Iris pigment epithelial cell (primary cell): Measurements from ENCODE around the gene DSCAML1.

Experiments used
- DNase-seq: peaks from one replicate; pipeline ENCODE4 v3.0.0-alpha.2; 2011; ENCODE audit warnings: low read depth

DSCAML1 gene

DNA sequence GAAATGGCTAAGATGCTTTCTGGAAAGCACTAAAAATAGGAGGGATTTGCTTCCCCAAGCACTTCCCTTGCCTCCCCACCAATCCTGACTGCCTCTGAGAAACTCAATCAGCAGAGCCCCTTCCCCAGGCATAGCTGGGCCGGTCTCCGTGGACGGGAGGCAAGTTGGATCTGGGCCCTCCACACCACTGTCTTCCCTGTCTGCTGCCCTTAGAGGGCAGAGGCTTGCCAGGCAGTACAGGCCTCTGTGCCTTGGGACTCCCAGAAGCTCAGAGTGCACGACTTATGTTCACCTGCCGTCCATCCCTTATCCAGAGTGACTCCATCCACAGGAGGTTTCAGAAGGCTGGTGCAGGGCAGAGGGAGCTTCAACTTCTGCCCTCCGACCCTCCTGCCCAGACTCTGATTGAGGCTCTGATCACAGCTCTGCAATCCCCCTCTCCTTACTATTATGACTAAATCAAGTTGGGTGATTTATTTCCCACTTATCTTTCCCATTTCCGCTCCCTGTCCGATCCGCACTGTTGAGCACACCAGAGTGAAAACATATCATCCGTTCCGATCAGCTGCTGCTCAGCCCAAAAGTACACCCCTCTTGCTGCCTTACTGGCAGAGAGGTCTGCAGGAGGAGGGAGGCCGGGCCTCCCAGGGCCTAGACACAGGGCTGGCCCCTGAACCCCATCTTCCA, 71.8 kb downstream of the DSCAML1 start:
- DNase-seq = no peak

DNA sequence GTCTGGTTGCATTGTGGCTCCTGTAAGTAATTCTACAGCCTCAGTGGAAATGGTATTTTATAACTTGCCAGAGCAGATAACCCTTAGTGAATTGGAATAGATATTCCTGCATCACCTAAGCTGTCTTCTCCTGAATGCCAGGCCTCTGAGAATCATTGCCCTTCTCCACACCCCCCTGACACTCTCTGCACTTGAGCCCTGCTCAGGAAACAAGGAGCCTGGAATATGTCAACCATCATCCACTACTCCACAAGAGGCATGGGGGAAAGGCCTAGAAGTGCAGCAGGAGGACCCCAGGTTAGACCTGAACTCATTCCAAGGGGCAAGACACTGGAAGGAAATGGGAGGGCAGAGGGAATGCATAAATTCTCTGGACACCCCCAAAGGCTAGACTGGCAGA, 72.4 kb downstream of the DSCAML1 start:
- no peak for DNase-seq

DNA sequence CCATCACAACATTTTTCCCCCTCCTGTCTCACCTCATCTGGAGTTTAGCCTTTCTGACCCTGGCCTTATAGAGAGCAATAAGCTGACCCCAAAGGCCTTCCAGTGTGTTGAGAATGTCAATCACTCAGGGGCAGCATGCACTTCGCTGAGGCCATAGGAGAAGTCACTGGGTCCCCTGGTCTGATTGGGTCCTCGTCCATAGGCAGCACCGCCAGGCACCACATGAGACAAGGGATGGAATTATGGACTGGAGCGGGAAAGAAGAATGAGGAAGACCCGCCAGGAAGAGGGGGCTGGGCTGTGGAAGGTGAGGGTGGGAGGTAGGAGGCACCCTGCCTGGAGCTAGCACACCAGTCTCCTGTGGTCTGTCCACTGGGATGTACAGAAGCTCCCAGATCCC, 72.9 kb downstream of the DSCAML1 start:
- no peak for DNase-seq

DNA sequence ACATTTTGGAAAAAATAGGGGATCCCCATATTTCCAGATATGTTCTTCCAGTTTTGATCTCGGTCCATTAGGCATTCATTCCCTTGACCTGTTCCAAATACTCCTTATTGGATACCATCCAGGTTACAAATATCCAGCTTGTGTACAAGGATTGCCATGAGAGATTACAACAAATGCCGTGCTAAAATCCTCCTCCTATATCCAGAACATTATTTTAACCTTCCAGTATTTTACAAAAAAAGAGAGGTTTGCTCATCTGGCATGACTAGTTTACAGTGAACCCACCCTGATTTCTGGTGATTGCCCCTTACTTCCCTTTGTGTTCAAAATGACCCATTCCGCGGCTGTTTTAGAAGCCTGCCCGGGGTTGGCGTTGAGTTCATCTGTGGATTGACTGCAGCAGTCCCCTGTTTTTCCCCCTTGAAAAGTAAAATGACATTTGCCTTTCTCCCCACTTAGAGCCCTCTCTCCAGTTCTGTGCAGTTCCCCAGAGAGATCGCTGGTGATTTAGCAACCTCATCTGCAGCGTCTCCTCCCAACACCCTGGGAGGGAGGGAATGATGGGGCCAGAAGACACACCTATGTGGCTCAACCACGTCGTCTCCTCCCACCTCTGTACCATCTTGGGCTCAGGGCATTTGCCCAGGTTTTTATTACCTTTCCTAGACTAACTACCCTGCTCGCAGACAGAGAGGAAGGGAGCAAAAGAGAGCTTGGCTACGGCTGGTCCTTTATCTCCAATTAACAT, 73.6 kb downstream of the DSCAML1 start:
- DNase-seq = no peak

DNA sequence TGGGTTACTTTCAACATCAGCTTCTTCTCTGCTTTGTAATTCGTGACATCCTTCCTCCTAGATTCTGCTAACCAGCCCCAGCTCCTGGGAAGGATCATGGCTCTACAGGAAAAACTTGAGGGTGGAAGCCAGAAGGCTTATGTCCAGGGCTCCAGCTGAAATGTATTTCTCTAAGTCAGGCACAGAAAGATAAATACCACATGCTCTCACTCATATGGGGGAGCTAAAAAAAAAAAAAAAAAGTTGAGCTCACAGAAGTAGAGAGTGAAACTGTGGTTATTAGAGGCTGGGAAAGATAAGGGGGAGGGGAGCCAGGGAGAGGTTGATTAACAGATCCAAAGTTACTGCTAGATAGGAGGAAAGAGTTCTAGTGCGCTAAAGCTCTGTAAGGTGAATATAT, 74.9 kb downstream of the DSCAML1 start:
- no peak for DNase-seq

DNA sequence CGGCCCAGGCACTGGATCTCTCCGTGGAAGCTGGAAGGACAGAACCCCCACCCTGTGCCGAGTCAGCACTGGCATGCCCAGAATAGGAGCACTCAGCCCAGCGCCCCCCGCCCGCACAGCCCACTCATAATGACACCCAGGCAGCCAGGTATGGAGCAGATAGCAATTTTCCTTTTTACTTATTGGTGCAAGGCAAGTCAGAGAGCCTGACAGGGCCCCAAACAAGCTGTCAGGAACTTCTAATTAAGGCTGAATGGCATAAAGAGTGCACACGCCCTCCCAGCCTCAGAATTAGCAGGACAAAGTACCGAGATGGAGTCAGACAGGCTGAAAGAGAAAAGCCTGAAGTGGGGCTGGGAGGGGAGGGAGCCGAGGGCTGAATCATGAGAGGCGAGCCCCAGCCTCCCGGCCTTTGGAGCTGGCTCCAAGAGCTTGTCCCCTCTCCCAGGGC, 76.9 kb downstream of the DSCAML1 start:
- no peak for DNase-seq

DNA sequence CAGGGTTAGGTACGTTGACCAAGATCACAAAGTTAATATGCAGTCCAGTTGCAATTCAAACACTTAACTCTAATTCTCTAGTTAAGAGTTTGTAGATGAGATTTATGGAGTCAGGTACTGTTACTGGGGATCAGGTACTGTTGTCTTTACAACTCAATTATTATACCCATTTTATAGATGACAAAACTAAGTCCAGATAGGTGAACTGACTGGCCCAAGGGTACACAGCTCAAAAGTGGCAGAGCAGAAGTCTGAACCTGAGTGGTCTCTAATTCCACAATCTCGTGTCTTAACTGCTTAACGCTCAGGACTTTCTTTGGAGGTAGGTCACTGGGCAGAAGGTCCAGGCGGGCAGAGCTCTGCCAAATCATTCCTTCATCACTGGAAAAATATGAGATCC, 77.5 kb downstream of the DSCAML1 start:
- DNase-seq = no peak

DNA sequence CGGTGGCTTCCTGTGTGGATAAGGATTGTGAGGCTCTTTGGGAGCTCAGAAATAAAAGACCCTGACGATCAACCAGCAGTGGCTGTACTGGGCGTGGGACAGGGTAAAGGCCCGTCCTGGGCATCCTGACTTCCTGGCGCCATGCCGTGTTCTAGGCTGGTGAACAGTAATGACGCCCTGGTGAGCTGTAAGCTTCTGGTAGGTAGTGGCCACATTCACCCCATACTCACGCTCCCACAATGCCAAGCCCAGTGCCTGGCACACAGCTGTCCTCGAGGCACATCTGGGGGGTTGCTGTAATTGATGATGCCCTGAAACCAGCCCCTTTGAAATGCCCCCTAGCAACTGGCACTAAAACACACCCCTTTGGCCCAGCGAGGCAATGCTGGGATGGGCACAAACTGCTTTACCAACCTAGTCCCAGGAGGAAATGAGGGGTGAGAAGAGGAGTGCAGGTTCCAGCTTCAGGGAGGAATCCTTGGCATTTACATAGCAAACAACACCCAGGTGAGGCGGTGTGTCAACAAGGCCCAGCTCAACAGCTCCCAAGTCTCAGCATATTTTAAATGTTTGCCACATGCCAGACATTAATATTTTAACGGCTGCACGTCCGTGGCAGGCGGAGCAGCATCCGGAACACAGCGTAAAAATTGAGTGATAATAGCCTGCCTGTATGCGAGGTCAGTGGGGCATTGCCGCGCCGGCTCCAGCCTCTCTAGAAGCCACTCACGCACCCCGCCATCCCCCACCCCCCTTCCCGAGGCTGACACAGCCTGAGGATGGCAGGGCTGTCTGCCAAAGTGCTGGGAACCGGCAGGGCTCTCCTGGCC, 79.3 kb downstream of the DSCAML1 start:
- no peak for DNase-seq

DNA sequence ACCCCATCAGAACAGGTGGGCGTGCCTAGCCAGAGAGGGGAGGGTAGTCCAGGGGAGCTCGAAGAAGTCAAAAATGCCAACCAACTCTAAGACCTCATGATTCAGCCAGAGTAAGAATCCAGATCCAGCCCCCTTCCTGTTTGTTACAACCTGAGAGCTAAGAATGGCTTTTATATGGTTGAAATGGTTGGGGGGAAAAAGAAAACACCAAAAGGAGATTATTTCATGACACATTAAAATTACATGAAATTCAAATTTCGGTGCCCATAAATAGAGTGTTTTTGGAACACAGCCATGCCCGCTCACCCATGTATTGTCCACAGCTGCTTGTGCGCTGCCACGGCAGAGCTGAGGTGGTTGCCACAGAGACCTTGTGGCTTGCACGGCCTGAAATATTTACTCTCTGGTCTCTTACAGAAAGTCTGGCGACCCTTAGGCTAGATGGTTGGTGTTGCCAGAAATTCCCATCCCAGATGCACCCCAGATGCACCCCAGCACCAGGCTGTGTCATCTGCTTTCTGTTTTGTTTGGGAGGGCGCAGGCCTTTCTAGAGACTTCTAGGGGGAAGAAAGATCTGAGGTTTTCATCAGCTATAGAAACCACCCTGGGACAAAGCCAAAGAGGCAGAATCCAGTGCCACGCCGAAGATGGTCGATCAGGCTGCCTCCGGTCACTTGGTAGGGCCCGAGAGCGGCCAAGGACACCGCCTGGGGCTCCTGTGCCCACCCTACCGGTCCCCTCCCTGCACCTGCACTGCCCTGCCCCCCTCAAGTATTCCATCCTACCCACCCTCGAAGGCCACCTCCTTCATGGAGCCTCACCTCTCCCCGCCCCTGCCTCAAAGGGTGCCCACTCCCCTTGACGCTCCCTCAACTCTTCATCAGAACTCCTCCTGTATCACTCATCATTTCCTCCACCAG, 80.2 kb downstream of the DSCAML1 start:
- DNase-seq = no peak

DNA sequence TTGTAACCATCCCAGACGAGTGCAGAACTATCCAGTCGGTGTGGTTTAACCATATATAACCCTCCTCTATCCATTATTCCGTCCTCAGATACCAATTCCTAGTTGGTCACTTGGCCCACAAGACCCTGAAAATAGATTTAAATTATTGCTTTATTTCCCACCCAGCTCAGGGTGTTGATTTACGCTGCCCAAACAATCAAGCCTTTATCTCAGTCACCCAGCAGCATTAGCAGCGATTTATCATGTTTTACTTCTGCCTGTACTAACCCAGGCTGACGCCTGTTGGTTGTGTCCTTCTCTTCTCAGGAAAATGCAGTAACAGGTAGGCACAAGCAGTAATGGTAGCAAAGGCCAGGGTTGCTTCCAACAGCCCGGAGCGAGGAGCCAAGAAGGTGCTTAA, 81.2 kb downstream of the DSCAML1 start:
- no peak for DNase-seq

DNA sequence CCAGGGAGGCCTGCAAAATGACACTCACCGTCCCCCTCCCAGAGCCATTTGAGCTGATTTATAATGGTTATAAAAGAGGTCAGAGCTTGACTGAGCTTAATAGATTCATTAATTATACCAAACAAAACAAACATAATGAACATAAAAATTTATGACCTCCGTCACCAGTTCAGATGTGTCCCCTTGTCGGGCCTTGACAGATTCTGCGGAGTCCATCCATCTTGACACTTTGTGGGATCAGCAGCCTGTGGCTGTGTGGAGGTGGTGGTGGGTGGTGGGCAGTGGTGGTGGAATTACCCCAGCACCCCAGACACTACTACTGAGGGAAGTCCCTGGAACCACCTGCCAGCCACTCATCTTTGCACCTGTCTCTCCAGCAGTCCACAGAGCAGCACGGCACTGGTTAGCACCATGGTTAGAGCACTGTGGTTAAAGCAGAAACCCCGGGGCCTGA, 83.5 kb downstream of the DSCAML1 start:
- DNase-seq = no peak

DNA sequence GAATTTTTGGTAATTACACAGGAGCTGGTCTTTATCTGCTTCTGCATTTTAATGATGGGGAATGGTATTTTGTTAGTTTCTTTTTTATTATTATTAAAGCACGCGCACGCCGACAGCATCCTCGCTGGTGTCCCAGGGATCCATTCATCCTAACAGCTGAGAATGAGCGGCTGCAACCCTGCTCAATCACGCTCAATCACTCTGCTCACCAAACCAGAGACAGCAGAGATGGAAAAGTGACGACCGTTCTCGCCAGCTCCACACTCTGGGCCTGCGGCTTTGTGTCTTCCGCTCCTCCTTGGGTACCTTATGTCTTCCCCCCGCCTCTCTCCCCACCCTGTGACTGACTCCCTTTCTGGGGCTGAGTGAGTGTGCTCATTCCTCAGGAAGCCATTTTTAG, 84.5 kb downstream of the DSCAML1 start:
- no peak for DNase-seq

DNA sequence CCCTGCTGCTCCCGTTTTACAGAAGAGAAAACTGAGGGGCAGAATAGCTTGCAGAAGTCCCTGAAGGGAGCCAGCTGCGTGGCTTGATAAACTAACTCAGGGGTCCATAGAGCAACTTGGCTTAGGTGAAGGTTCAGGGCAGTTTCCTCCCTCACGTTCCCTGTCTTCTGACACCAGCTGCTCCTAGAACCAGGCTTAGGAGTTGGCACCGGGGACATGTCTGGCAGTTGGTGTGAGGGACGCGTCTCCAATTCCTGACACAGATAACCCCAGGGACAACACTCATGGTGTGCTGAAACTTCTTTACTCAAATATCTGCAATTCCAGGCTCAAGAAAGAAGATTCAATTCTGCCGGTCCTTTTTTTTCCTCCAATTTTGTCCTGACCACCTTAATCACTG, 85.7 kb downstream of the DSCAML1 start:
- DNase-seq = no peak

DNA sequence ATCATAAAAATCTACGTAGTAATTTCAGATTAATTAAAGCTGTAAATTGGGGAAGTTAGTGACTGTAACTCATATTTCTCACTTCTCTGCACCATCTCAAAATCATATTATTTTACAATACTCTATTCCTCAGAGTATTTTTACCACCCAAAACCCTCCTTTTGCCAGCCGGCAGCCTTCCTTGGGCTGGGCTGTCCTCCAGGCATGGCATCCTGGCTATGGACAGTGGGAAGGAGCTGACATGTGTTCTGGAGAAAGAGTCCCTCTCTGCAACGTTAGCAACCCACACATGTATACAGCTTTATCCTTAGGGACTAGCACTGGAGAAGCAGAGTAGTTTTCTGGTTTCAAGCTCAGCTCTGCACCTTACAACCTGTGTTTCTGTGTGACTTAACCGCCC, 86.8 kb downstream of the DSCAML1 start:
- DNase-seq = no peak

DNA sequence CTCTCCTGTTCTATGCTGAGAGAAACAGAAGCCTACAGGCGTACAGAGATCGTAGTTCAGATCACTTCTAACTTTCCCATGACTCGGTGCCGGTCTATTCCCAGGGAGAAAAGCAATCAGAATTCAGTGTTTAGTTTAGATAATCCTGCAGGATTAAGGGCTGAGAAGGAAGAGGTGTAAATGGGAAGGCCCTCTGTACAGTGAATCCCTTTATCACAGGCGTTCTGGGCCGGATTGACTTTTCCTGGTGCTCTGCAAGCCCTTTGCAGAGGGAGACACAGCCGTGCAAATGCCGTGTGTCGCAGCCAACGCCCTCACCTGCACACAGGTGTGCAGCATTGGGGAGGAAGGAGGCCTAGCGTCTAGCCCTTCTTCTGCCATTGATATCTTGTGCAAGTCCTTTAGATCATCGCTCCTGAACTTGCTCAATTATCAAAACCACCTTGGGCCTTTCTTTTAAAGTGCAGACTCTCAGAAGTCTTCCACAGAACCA, 90.6 kb downstream of the DSCAML1 start:
- DNase-seq = no peak

DNA sequence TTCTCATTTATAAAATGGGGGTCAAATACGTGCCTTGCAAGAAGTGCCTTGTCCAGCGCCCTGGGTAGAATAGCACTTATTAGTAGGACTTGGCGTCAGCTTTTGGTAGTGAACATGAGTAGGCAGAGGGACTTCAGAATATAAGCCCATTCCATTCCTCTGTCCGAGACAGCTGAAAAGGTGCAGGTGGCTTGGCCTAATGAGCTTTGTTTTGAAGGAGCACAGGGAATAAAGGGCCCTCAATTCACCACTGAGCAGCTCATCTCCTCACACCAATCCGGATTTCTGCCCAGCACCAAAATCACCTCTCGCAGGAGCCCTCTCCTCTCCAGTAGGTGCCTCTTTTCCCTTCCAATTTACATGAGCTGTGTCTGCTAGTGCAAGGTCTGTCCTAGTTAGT, 91.2 kb downstream of the DSCAML1 start:
- DNase-seq = no peak

DNA sequence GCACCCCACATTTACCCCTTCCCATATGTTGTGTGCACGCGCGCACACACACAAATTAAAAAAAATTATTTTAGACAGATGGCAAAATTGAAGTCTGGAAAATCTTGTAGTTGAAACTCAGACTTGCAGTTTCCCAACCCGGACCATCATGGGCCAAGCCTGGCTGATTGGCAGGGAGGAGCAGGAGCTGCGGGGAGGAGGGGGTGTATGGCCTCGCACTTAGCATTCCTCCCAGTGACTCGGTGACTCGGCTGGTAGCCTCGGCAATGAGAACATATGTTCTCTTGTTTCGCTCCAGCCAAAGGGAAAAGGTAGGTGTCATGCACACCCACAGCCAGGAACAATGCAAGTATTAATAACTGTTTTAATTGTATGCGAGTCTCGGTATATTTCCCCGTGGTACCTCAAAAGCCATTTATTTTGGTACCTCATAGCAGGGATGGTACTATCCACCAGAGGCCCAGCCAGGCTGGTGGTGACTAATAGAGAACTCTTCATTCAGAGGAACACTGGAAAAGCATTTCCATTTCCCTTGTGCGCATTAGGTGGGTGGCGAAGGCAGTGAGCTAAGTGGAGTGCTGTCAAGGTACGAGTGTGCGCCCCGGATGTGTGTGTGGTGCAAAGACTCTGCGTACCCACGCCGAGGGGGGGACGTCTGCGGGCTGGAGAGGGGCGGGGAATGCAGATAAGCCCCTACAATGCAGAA, 92.5 kb downstream of the DSCAML1 start:
- DNase-seq = no peak

DNA sequence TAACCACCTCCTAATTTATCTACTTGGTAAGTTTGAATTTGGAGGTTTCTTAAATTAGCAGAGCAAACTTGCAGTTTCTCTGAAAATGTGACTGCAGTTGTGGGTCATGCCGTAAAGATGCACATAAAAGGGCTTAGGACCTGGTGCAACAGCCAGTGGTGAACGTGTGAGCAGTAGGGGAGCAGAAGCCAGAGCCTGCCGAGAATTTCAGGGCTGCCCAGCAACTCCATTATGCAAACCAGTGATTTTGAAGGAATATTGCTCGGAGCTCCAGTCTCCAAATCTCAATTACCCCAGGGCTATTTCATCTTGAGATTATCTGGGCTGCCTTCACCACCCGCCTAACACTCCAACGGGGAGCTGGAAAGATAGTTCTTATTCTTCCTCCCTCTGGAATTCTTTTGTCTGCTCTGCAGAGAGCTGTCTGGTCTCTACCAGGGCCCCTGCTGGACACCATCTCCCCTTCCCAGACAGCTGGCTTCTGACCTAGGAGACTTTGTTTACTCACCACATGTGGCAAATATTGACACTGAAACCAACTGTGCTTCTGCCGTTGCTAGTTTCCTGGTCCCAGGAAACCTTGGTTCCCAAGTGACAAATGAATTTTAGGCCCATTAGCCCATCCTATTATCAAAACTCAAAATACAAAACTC, 93.9 kb downstream of the DSCAML1 start:
- DNase-seq = no peak

DNA sequence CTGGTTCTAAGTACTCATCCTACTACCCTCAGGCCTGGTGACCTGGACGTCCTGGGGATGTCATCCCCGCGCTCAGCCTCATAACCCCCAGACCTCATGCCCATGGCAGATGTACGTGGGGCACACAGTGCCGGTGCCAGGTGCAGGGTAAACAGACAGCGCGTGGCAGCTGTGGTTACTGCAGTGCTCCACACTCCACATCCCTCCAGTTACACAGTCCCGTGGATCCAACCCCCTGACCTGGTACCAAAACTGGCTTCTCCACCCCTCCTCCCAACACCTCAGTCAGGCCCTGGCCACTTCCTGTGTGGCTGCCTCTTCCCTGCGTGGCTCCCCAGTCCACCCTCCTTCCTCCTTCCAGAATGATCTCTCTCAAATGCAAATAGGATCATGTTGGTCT, 95.2 kb downstream of the DSCAML1 start:
- DNase-seq = no peak

DNA sequence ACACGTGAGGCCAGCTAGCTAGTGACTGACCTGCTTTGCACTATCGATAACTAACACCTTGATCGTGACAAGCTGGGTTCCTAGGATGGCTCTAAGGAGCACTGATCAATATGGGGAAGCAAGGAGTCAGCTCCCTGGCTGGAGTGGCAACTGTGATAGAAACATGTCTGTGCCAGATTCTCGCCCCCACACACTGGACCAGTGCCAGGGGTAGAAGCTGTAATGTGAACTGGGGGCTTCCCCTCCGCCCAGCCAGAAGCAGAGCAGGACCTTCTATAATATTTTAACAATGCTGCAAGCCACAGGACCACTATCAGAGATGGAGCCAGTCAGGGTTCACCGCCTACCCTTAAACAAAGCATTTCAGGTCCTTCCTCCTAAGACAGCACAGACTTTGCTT, 96.5 kb downstream of the DSCAML1 start:
- no peak for DNase-seq
